Smooth muscle cell of the brain vasculature (primary cell): Measurements from ENCODE around the gene KIAA0753.
"Not testable (repeated sequence)": the region's sequence is repeated elsewhere in the genome, so short reads cannot be mapped to it uniquely, and the experiment has no call there.

ENCODE experiments used
- DNase-seq: peaks from one replicate; pipeline ENCODE4 v3.0.0-alpha.2; 2012; ENCODE audit warnings: low read depth, low spot score

The KIAA0753 gene

DNA sequence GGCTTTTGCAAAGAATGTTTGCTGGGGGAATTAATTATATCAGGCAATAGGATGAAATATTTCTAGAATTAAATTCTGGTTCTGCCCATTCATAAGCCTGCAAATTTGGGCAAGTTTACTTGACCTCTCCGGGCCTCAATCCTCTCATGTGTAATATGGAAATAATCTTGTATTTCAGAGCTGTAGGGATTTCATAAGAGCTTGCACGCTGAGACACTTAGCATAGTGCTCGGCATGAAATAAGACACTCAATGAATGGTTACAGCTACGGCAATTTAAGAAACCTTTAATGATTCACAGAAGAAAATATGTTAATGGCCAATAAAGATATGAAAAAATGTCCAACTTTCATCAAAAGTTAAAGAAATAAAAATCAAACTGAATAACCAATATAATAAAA is 43.6 kb downstream of the KIAA0753 start:
- no peak for DNase-seq

DNA sequence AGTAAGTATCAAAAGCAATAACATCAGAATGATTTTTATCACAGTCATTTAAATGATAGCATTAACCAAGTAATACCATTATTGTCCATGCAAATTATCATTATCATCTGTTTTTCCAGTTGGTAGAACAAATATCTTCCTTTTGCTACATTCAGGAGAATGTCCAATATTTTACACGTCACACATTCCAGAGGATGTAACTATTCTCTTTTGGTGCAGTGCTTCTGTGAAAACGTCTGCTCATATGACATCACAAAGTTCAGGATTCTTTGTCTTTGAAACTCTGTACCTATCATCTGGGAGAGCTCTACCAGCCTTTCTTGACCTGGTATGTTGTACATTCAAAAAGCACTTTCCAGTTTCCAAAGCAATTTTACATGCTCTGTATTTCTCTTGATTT is 44.0 kb downstream of the KIAA0753 start:
- DNase-seq, result no peak

DNA sequence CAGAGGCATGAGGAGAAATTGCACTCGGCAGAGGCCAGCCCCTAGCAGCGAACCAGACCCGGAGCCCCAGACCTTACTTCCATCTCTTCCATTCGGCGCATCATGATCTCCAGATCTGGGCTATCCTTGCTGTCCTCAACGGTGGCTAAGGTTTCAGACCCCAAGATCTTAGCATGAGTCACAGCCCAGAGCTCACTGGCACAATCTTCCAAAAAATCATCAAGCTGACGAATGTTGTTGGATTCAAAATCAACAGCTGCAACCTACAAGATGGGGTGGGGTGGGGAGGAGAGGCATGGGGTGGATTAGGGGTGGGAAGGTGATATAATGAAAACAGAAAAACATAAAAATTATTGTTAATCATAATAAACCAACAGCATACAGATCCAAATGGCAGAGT is 44.4 kb downstream of the KIAA0753 start:
- no peak for DNase-seq

DNA sequence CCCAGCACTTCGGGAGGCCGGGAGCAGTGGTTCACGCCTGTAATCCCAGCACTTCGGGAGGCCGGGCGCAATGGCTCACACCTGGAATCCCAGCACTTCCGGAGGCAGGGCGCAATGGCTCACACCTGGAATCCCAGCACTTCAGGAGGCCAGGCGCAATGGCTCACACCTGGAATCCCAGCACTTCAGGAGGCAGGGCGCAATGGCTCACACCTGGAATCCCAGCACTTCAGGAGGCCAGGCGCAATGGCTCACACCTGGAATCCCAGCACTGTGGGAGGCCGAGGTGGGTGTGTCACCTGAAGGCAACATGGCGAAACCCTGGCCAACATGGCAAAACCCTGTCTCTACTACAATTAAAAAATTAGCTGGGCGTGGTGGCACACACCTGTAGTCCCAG is 47.1 kb downstream of the KIAA0753 start:
- DNase-seq, result not testable (repeated sequence)

DNA sequence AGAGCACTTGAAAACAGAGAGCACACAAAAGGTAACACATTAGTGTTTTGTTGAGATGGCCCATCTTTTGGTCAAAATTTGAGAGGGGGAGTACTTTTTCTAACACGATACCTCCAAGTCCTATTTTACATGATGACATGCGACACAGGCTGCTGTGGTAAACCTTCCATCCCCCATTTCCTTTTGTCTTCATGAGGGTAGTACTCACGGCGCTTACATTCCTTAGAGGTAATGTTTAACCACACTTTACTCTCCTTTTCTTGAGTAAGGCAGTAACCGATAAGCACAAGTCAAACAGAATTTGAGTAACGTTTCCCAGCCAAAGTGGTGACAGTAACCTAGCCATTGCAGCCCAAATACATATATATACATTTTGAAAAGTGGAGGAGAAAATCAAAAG is 48.3 kb downstream of the KIAA0753 start:
- DNase-seq, result no peak

DNA sequence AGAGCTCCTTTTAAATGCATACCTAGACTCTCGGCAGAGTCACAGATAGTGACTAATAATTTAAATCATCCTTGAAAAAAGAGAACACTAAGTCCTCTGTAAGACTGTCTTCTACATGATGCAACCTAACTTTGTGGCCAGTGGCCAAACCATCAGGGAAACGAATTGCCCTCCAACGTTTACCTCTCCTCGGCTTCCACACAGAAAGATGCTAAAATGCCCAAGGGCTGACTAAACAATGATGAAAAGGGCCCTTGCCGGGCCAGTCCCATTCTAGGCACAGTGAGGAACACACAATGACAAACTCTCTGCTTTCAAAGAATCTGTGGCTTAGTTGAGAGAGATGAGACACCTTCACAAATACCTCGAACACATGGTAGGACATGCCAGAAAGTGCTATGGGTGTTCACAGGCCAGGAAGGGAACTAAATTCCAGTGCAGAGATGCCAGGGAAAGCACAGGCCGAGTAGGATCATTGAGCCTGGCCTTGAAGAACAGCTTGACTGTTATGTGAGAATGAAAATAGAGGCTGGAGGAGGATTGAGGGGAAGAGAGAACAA is 48.8 kb downstream of the KIAA0753 start:
- DNase-seq, result no peak

DNA sequence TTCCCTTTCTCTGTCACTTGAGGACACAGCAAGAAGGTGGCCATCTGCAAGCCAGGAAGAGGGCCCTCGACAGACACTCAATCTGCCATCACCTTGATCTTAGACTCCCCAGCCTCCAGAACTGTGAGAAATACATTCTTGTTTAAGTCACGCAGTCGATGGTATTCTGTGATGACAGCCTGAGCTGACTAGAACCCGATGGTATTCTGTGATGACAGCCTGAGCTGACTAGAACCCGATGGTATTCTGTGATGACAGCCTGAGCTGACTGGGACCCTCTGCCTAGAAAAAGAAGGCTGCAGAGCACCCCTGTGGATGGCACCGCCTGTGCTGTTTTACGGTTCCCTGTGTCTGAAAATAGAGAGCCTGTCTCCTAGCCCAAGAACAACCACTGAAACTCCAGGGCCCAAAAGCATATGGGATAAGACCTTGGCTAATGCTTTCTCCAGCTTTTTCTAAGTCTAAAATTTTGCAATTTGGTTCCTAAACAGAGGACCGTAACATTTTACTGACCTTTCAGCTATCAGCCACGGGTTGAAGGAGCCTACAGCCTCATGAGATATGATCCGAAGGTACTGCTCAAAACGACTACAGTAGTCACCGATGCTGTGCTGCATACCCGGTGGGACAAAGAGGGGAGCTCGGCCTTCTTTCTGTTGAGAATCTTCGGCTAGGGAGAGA is 51.1 kb downstream of the KIAA0753 start:
- no peak for DNase-seq

DNA sequence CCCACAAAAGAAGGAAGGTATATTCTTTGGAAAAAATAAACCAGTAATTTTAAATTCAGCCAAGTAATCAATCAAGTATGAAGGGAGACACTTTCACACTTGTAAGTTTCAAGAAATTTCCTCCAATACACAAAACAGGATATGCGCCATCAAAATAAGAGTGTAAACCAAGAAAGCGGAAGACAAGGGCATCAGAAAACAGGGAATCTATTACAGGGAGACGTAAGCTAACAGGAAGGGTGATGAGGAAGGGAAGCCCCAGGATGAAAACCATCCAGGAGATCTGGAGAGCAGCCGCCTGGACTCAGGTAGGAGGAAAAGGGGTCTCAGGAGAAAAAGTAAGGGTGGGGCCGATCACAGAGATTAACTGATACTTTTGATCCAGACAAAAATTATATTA is 52.3 kb downstream of the KIAA0753 start:
- no peak for DNase-seq

DNA sequence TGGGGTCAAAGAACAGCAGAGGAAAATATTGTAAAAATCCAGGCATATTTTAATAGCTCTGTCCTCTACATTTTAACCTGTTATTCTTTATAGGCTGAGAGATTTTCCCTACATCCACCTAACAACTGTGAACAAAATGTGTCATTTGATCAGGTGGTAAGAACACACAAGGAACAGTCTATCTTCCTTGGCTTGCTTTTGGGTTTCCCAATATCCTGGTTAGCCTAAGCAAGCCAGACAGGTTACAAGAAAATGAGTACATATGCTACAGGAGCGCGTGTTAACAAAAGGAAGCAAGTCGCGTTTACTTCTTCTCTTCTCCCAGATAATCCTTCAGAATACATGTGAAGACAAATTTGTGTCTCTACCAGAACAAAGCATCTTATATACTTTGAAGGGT is 53.2 kb downstream of the KIAA0753 start:
- no peak for DNase-seq

DNA sequence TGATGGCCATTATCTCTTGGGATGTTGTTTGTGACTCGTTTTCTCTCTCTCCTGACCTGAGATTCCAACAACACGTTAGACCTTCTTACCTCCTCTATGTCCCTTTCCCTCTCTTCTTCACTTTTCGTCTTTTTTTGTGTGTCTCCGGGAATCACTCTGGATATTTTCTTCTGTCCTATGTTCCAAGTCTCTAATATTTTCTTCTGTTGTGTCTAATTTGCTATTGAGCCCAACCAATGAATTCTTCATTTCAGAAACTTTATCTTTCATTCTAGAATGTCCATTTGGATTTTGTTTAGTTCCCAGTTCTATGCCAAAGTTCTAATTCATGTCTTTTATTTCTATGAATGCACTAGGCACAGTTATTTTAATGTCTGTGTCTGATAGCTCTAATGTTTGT is 57.1 kb downstream of the KIAA0753 start:
- no peak for DNase-seq

DNA sequence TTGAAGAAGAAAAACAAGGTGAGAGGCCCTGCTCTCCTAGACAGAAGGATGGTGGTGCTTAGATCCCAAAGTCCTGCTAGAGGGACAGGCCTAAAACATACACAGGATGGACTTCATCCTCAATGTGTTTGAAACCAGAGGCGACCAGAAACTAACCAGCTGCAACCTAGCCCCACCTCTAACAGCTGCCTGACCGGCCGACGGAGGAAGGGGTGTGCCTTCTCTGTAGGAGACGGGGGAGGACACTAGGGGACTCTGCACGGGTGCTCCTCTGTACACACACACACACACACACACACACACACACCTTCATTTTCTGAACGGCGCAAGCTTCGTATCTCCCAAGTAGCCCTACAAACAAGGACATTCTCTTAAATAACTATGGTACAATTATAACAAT is 59.9 kb downstream of the KIAA0753 start:
- DNase-seq, result no peak

DNA sequence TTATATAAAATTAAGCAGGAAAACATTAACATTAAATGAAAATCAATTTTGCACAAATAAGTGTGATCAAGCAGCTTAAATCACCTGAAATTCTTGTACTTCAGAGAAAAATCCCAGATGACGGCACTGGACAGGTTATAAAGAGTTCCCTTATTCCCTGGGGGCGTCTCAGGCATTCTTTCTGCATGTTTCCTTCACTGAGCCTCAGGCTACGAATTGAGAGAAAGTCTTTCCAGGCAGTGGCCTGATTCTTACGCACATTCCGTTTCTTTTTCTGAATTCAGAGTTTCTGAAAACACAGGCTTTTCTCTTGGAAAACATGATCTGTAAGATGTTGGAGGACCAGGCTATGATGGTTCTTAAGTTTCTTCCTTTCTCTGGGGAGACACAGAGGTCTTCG is 62.0 kb downstream of the KIAA0753 start:
- DNase-seq, result no peak

DNA sequence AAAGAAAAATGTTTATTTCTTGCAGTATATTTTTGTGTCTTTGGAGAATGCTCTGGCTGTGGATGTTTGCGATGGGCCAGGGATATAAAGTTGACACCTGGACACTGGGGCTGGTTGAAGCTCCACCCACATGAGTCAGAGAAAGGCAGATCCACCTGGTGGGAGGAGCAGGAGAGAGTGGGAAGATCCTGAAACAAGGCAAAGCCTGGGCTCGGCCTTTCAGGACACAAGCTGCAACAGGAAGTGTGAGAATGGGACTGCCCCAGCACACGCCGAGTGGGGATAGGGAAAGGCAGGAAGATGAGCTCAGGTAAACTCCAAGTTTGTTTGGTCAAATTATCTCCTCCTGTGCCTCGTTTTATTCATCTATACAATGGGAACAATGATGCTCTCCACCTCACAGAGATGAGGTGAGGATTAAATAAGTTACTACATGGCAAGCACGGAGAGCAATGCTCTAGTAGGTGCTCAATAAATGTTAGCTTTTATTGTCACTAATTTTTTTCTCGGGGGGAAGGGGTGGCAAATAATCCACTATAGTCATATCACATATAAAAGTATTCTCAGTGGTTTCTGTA is 62.7 kb downstream of the KIAA0753 start:
- DNase-seq, result no peak

DNA sequence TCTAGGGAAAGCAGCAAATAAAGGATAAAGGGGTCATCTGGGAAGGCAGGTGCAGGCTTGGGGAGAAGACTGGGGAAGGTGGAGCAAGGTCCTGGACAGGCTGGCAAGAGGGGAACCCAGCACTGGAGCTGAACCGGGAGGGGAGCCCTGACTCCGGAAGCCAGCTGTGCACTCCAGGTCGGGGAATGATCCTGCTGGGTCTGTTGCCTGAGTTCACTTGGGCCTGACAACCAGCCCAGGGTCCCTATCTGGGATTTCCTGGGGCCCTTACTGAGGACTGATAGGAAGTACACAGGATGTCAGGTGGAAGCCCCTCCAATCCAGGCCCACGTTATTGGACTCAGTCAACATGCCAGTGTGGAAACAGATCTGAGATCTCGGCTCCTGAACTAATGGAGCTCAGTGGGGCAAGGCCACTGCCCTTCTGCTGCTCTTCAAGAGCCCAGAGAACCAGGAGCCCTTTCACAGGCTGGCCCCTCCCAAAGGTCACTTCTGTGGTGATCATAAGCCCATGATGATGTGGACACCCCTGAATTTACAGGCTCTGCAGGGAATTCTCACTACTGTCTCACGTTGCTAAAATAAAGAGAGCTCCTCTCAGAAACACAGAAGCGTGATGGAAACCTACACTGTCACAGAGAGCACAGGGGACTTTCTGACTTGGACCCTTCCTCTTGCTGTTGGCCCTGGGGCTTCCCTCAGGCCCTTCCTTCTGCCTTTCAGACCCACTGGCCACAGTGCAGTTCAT is 64.3 kb downstream of the KIAA0753 start:
- no peak for DNase-seq

DNA sequence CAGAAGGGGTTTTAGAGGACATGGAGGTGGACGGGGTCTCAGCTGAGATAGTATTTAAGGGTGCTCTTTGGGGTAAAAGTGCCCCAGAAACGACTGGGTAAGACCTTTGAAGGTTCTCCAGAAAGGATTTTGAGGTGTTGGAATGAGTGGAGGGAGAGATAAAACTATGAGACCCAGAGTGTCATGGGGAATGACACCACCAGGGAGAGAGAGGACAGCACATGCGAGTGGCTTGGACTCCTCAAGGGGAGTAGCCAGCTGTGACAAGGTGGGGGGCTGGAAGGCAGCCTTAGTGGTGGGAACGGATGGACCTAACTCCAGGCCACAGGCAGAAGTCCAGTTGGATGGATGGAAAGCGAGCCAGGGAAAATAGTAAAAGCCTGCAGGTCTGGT is 64.9 kb downstream of the KIAA0753 start:
- DNase-seq, result no peak

DNA sequence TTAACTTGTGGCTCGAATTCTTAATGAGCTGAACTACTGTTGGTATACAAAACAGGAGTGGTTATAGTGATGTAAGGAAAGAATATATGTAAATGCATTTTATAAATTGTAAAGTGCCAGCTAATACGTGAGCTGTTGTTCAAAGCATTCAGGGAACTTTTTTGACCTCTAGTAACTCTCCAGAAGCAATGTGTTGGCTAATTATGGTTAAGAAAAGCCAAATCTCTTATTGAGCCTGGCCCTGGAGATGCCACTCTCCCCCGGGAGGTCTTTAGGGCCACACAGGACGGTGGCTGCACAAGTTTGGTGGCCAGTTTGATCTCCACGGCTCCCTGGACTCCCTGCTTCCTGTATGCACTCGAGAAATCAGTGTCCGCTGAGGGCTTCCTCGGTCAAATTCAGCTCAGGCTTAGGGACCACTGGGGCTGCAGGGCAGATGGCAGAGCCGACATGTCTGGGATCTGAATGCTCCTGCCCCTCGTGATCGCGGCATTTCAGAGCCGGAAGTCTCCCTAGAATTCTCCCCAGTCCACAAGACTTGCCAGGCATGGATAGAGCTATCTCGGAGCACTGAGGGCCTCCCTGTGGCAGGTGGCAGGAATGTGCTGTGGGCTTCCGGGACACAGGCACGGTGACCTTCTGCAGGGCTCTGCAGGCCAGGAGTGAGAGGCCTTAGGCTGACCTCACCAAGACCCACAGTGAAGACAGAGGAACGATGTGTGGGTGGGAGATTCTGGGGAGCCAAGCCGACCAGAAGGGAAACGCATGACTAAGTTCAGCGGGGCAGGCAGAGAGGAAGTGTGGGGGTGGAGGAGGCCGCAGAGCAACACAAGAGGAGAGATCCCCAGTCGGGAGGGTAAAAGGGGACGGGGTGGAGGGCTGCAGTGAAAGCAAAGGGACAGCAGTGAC is 65.6 kb downstream of the KIAA0753 start:
- no peak for DNase-seq

DNA sequence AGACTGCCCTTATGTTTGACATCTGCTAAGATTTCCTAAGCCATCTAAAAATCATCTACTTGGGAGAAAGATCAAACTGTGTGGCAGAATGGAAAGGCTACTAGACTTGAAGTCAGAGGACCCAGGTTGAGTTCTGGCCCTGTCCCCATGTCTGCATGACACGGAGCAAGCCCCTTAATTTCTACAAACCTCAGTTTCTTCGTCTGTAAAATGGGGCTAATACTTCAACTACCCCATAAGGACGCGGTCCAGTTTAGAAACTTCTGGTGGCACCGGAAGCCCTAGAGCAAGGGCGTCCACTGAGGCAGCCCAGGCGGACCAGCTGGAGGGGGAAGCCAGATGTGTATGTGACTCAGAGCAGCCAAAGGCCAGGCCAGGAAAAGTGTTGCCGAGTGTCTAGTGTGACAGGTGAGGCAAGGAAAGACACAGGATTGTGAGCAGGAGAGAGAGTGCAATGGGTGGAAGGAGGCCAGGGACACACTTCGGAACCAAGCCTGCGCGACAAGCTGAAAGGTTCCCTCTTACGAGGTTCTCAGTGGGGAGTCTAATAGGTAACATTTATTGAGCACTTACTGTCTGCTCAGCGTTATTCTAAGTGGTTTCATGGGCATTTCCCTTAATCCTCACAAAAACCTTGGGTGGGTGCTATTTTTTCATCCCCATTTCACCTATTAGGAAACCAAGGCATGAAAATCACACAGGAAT is 66.4 kb downstream of the KIAA0753 start:
- DNase-seq, result no peak

DNA sequence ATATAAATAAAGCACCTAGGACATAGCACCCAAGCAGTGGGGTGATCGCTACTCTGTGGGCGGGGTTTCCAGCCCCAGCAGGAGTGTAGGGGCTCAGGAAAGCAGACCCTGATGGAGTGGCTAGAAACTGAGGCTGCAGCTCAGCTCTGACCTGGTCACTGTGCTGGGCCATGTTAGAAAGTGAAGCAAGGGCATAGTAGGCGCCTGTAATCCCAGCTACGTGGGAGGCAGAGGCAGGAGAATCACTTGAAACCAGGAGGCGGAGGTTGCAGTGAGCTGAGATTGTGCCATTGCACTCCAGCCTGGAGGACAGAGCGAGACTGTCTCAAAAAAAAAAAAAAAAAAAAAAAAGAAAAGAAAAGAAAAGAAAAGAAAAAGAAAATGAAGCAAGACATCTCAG is 67.0 kb downstream of the KIAA0753 start:
- DNase-seq, result not testable (repeated sequence)

DNA sequence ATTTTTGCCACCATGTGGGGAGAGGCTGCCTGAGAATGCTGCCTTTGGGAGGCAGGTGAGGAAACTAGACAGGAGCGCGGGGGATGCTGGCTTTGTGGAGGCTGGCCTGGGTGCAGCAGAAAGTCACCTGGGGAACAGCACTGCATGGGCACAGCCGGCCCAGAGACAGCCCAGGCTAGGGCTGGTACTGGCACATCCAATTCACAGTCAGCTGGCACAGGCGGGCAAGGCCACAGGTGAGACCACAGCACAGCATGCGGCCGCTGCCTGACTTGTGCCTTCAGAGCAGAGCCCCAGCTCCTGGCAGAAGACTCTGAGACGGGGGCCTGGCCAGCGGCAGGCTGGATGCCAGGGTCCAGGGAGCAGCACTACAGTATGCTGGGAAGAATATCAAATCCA is 67.5 kb downstream of the KIAA0753 start:
- no peak for DNase-seq

DNA sequence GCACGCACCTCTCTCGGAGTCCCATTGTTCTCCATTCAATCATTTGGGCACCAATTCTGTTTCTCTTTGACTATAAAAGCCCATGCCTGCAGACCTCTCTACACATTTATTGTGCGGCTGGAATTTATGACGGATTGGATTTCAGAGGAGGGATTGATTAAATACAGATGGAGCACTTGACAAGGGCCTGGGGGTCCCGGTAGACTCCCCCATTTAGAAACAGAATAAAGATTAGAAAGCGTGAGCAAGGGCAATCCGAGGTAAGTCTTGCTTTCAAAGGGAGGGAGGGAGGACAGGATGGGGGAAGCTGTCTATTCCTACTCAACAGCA is 69.1 kb downstream of the KIAA0753 start:
- no peak for DNase-seq

DNA sequence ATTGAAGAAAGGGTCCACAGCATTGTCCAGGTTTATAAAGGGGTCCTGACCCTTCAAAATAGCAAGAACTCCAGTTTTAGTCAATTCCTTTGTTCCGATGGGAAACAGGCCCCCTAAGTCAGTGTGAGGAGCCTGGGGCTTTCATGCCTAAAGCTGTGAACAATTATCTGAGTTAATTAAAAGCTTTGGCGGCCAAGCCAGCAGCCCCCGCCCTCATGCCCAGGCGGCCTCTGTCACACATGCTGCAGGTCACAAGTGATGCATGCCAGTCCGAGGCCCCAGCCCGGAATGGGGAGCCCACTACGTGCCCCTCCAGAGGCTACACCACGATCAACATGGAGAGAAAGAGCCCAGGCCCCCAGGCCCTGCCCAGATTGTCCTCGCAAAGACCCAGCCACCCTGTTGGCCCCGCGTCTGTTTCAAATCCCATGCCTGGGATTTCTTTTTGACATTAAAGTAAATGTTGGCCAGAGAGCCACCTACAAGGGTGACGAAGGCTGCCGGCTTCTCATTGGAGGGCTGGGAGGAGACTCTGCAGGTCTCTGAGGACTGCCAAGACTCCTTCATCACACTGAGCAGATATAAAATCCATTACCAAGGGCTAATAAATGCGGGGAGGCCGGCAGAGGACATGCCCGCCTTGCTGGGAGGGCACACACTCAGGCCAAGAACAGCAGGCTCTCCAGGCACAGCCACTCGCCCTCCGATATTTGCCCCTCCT is 69.6 kb downstream of the KIAA0753 start:
- no peak for DNase-seq
